Thyroid gland (tissue), 4 donors: ENCODE data around the gene MAGED4.
"Not testable (repeated sequence)": the region's sequence is repeated elsewhere in the genome, so short reads cannot be mapped to it uniquely, and the experiment has no call there.

Experiments
- CTCF ChIP-seq, 6 experiments: fragments of 200-600 bp in 3 of 6; fragments of 450-650 bp in 3 of 6; sonication (generic) in 3 of 6; IDR thresholded peaks; one replicate each; pipeline ENCODE4 v1.5.1; 2016 to 2019; ENCODE audit warnings: antibody characterized with exemption in 6 of 6, mild to moderate bottlenecking in 2 of 6, inconsistent platforms in 1 of 6, moderate library complexity in 1 of 6
- POLR2A ChIP-seq, 2 donors: fragments of 450-650 bp; IDR thresholded peaks; one replicate each; pipeline ENCODE4 v1.6.1; 2017; ENCODE audit warnings: antibody characterized with exemption in 2 of 2, mild to moderate bottlenecking in 2 of 2, moderate library complexity in 1 of 2

GRCh38 chrX:52184440-52185077 is at the start of gene MAGED4:
- not testable (repeated sequence) for TF ChIP-seq CTCF, POLR2A (IDR thresholded peaks at IDR 0.05)
